ENCODE measurements around the gene PDZD2. TPM values are rescaled to one million over a fixed set of nuclear protein-coding genes. Genes with fewer than 3 reads are reported as not detected.
A peak's percentile ranks its signal among the peaks of the same experiment; 100 is the strongest.

PDZD2 gene
- polyA plus RNA-seq, 4 donors: 1.4 to 3.9 (median 3.7) TPM; not detected in 1

- WGBS, 3 donors: 56 to 63% (median 59%) methylated on average over 4 of the region's 4 CpGs
- no peaks in the 10 kb centered on the region for H3K36me3 ChIP-seq (ENCODE audit: control insufficient read depth in 3 of 3, insufficient read depth in 2 of 3, low read depth in 1 of 3, low read length in 3 of 3)
- no peaks in the 10 kb centered on the region for H3K4me1 ChIP-seq (ENCODE audit: control insufficient read depth in 3 of 3, insufficient read depth in 2 of 3, low read depth in 1 of 3, low read length in 2 of 3)
- no peak overlapping the region for H3K4me3 ChIP-seq (ENCODE audit: low read depth in 1 of 3, low read length in 3 of 3)
- H3K27me3 ChIP-seq (ENCODE audit: control insufficient read depth in 3 of 3, insufficient read depth in 3 of 3, low read length in 3 of 3): no peaks in the 10 kb centered on the region
- no peak overlapping the region for H3K27ac ChIP-seq (ENCODE audit: low read depth in 1 of 3, low read length in 2 of 3)
- DNase-seq: no peak
- no peak for FAIRE-seq
- H3K9me3 ChIP-seq (ENCODE audit: control insufficient read depth in 2 of 2, insufficient read depth in 1 of 2, low read depth in 1 of 2, low read length in 1 of 2): no peaks in the 10 kb centered on the region
Measured at GRCh38 chr5:31886206-31886605, 247.3 kb downstream of the PDZD2 start.

- Histone ChIP-seq H3K36me3 (ENCODE audit: control insufficient read depth in 3 of 3, insufficient read depth in 2 of 3, low read depth in 1 of 3, low read length in 3 of 3) (no peaks in the 10 kb centered on the region), H3K4me1 (ENCODE audit: control insufficient read depth in 3 of 3, insufficient read depth in 2 of 3, low read depth in 1 of 3, low read length in 2 of 3) (no peaks in the 10 kb centered on the region), H3K27me3 (ENCODE audit: control insufficient read depth in 3 of 3, insufficient read depth in 3 of 3, low read length in 3 of 3) (no peaks in the 10 kb centered on the region), H3K4me3 (ENCODE audit: low read depth in 1 of 3, low read length in 3 of 3) (no peak overlapping the region), H3K9me3 (ENCODE audit: control insufficient read depth in 2 of 2, insufficient read depth in 1 of 2, low read depth in 1 of 2, low read length in 1 of 2) (no peaks in the 10 kb centered on the region), H3K27ac (ENCODE audit: low read depth in 1 of 3, low read length in 2 of 3) (no peak overlapping the region)
- FAIRE-seq (no peak), DNase-seq (no peak)
- WGBS, 3 donors: 86 to 93% (median 88%) methylated on average over 7 of the region's 7 CpGs
Measured at GRCh38 chr5:31887556-31887955, 248.6 kb downstream of the PDZD2 start.

DNA sequence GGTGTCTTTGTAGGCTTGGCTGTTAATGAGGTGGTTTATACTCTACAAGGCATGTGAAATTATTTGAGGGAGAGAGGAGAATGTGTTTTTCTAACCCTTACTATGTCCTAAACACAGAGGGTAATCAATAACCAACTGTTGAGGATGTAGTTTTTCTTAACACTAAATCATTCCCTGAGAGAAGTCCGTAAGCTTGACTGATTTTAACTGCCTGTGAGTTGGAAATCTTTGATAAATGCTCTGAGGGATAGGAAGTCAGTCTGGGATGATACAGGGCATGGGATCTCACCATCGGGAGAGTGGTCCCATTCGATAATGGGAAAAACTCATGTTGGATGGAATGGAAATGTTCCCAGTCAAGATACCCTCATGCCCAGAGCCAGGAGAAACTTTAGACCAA, 249.6 kb downstream of the PDZD2 start:
- Histone ChIP-seq H3K9me3 (ENCODE audit: control insufficient read depth in 2 of 2, insufficient read depth in 1 of 2, low read depth in 1 of 2, low read length in 1 of 2) (no peaks in the 10 kb centered on the region), H3K36me3 (ENCODE audit: control insufficient read depth in 3 of 3, insufficient read depth in 2 of 3, low read depth in 1 of 3, low read length in 3 of 3) (no peaks in the 10 kb centered on the region), H3K27ac (ENCODE audit: low read depth in 1 of 3, low read length in 2 of 3) (no peak overlapping the region), H3K27me3 (ENCODE audit: control insufficient read depth in 3 of 3, insufficient read depth in 3 of 3, low read length in 3 of 3) (no peaks in the 10 kb centered on the region), H3K4me3 (ENCODE audit: low read depth in 1 of 3, low read length in 3 of 3) (no peak overlapping the region), H3K4me1 (ENCODE audit: control insufficient read depth in 3 of 3, insufficient read depth in 2 of 3, low read depth in 1 of 3, low read length in 2 of 3) (no peaks in the 10 kb centered on the region)
- DNase-seq (no peak), FAIRE-seq (no peak)
- WGBS, 3 donors: 70 to 80% (median 78%) methylated on average over 3 of the region's 3 CpGs

- H3K27me3 ChIP-seq (ENCODE audit: control insufficient read depth in 3 of 3, insufficient read depth in 3 of 3, low read length in 3 of 3): no peaks in the 10 kb centered on the region
- DNase-seq: peak in 1 of 2 donors; percentile 11
- no peak for FAIRE-seq
- H3K4me1 ChIP-seq (ENCODE audit: control insufficient read depth in 3 of 3, insufficient read depth in 2 of 3, low read depth in 1 of 3, low read length in 2 of 3): no peaks in the 10 kb centered on the region
- no peaks in the 10 kb centered on the region for H3K36me3 ChIP-seq (ENCODE audit: control insufficient read depth in 3 of 3, insufficient read depth in 2 of 3, low read depth in 1 of 3, low read length in 3 of 3)
- WGBS, 3 donors: 51 to 56% (median 51%) methylated on average over 8 of the region's 8 CpGs
- H3K9me3 ChIP-seq (ENCODE audit: control insufficient read depth in 2 of 2, insufficient read depth in 1 of 2, low read depth in 1 of 2, low read length in 1 of 2): no peaks in the 10 kb centered on the region
- no peak overlapping the region for H3K4me3 ChIP-seq (ENCODE audit: low read depth in 1 of 3, low read length in 3 of 3)
- H3K27ac ChIP-seq (ENCODE audit: low read depth in 1 of 3, low read length in 2 of 3): no peak overlapping the region
Measured at GRCh38 chr5:31889001-31889561, 250.2 kb downstream of the PDZD2 start.

DNA sequence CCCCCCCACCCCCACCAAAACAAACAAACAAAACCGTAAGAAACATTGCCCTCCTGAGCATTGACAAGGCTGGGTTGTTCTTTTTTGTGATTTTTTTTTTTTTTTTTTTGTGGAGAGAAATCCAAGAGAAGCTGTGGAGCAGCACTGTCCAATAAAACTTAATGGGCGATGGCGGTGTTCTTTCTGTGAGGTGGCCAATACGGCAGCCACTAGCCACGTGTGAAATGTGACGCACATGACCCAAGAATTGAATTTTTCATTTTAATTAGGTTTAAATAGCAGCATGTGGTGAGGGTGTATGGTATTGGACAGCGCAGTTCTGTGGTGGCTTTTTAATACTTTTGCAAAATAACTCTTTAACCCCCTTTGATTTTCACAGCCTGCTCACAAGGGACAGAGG, 251.1 kb downstream of the PDZD2 start:
- H3K36me3 ChIP-seq (ENCODE audit: control insufficient read depth in 3 of 3, insufficient read depth in 2 of 3, low read depth in 1 of 3, low read length in 3 of 3): no peaks in the 10 kb centered on the region
- H3K4me3 ChIP-seq (ENCODE audit: low read depth in 1 of 3, low read length in 3 of 3): no peak overlapping the region
- H3K27ac ChIP-seq (ENCODE audit: low read depth in 1 of 3, low read length in 2 of 3): no peak overlapping the region
- FAIRE-seq (no peak), DNase-seq (no peak)
- no peaks in the 10 kb centered on the region for H3K27me3 ChIP-seq (ENCODE audit: control insufficient read depth in 3 of 3, insufficient read depth in 3 of 3, low read length in 3 of 3)
- 72 to 75% (median 75%) methylated on average over 7 of the region's 7 CpGs for WGBS, 3 donors
- no peaks in the 10 kb centered on the region for H3K9me3 ChIP-seq (ENCODE audit: control insufficient read depth in 2 of 2, insufficient read depth in 1 of 2, low read depth in 1 of 2, low read length in 1 of 2)
- H3K4me1 ChIP-seq (ENCODE audit: control insufficient read depth in 3 of 3, insufficient read depth in 2 of 3, low read depth in 1 of 3, low read length in 2 of 3): no peaks in the 10 kb centered on the region

GRCh38 chr5:31894141-31894540, 255.2 kb downstream of the PDZD2 start:
- no peaks in the 10 kb centered on the region for H3K36me3 ChIP-seq (ENCODE audit: control insufficient read depth in 3 of 3, insufficient read depth in 2 of 3, low read depth in 1 of 3, low read length in 3 of 3)
- WGBS, 3 donors: 70 to 78% (median 77%) methylated on average over 6 of the region's 6 CpGs
- no peak overlapping the region for H3K4me3 ChIP-seq (ENCODE audit: low read depth in 1 of 3, low read length in 3 of 3)
- no peak overlapping the region for H3K27ac ChIP-seq (ENCODE audit: low read depth in 1 of 3, low read length in 2 of 3)
- H3K4me1 ChIP-seq (ENCODE audit: control insufficient read depth in 3 of 3, insufficient read depth in 2 of 3, low read depth in 1 of 3, low read length in 2 of 3): no peaks in the 10 kb centered on the region
- H3K9me3 ChIP-seq (ENCODE audit: control insufficient read depth in 2 of 2, insufficient read depth in 1 of 2, low read depth in 1 of 2, low read length in 1 of 2): no peaks in the 10 kb centered on the region
- FAIRE-seq (no peak), DNase-seq (no peak)
- H3K27me3 ChIP-seq (ENCODE audit: control insufficient read depth in 3 of 3, insufficient read depth in 3 of 3, low read length in 3 of 3): no peaks in the 10 kb centered on the region

GRCh38 chr5:31895199-31895820, 256.4 kb downstream of the PDZD2 start:
- H3K36me3 ChIP-seq (ENCODE audit: control insufficient read depth in 3 of 3, insufficient read depth in 2 of 3, low read depth in 1 of 3, low read length in 3 of 3): no peaks in the 10 kb centered on the region
- no peaks in the 10 kb centered on the region for H3K9me3 ChIP-seq (ENCODE audit: control insufficient read depth in 2 of 2, insufficient read depth in 1 of 2, low read depth in 1 of 2, low read length in 1 of 2)
- DNase-seq (no peak), FAIRE-seq (no peak)
- WGBS, 3 donors: 70 to 89% (median 72%) methylated on average over 2 of the region's 2 CpGs
- H3K27ac ChIP-seq (ENCODE audit: low read depth in 1 of 3, low read length in 2 of 3): no peak overlapping the region
- no peaks in the 10 kb centered on the region for H3K27me3 ChIP-seq (ENCODE audit: control insufficient read depth in 3 of 3, insufficient read depth in 3 of 3, low read length in 3 of 3)
- H3K4me3 ChIP-seq (ENCODE audit: low read depth in 1 of 3, low read length in 3 of 3): no peak overlapping the region
- no peaks in the 10 kb centered on the region for H3K4me1 ChIP-seq (ENCODE audit: control insufficient read depth in 3 of 3, insufficient read depth in 2 of 3, low read depth in 1 of 3, low read length in 2 of 3)

DNA sequence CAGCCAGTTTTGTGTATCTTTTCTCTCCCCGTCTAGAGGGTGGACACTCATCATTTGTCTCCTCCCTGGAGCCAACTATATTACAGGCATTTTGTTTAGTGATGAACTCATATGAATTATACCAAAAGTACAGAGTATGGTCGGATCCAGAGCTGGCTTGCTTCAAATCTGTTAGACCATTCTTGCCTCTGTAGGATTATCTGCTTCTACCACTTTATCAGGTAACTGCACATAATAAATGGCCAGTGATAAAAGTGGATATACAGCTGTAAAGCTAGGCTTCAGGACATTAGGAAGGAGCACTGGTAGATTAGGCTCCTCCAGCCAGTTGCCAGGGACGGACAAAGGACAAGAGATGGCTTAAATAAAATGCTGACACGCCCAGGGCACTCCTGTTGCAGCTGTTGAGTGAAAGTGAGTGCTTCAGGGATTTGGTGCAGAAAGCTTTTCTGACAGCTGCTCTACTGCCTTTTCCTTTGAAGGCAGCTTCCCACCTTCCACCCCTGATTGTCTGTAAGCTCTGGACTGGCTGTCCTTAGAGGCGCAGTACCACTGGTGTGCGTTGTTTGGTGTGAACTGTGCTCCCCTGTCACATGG, 259.2 kb downstream of the PDZD2 start:
- Histone ChIP-seq H3K36me3 (ENCODE audit: control insufficient read depth in 3 of 3, insufficient read depth in 2 of 3, low read depth in 1 of 3, low read length in 3 of 3) (no peaks in the 10 kb centered on the region), H3K4me3 (ENCODE audit: low read depth in 1 of 3, low read length in 3 of 3) (no peak overlapping the region), H3K27ac (ENCODE audit: low read depth in 1 of 3, low read length in 2 of 3) (no peak overlapping the region), H3K4me1 (ENCODE audit: control insufficient read depth in 3 of 3, insufficient read depth in 2 of 3, low read depth in 1 of 3, low read length in 2 of 3) (no peaks in the 10 kb centered on the region), H3K27me3 (ENCODE audit: control insufficient read depth in 3 of 3, insufficient read depth in 3 of 3, low read length in 3 of 3) (no peaks in the 10 kb centered on the region), H3K9me3 (ENCODE audit: control insufficient read depth in 2 of 2, insufficient read depth in 1 of 2, low read depth in 1 of 2, low read length in 1 of 2) (no peaks in the 10 kb centered on the region)
- FAIRE-seq (no peak), DNase-seq (no peak)
- WGBS, 3 donors: 36 to 73% (median 39%) methylated on average over 6 of the region's 6 CpGs
